GM18526 (cell line): ENCODE data around the gene FSTL3.

Experiments
- POLR2A ChIP-seq: IDR thresholded peaks from 3 replicates; pipeline ENCODE4 v1.6.1; 2011; ENCODE audit not compliant: insufficient read length; ENCODE audit errors: extremely low read depth

FSTL3 gene

GRCh38 chr19:676339-677105 lies at the start of gene FSTL3:
TSS of gene FSTL3 (plus strand) at chr19:676392. CDS start at chr19:676424, 32 bp downstream.
- TF ChIP-seq POLR2A = no peak

GRCh38 chr19:628168-628567 lies 48.0 kb upstream of the FSTL3 start:
- no peak for TF ChIP-seq POLR2A

- no peak for TF ChIP-seq POLR2A
These were observed 46.1 kb upstream of the FSTL3 start for GRCh38 chr19:629961-630714.

- TF ChIP-seq POLR2A = no peak
These were observed 43.6 kb upstream of the FSTL3 start for GRCh38 chr19:632579-633067.

GRCh38 chr19:633068-633785 lies 43.0 kb upstream of the FSTL3 start, which contains the start of gene POLRMT:
TSS of gene POLRMT (minus strand) at chr19:633537. CDS start at chr19:633512, 25 bp downstream.
- peak; percentile 53 for TF ChIP-seq POLR2A

GRCh38 chr19:633786-634639 lies 42.2 kb upstream of the FSTL3 start:
- no peak for TF ChIP-seq POLR2A

- no peak for TF ChIP-seq POLR2A
These were observed 41.1 kb upstream of the FSTL3 start for GRCh38 chr19:634975-635652.

- TF ChIP-seq POLR2A = no peak
These were observed 37.3 kb upstream of the FSTL3 start for GRCh38 chr19:638906-639252.

- TF ChIP-seq POLR2A = no peak
These were observed 36.7 kb upstream of the FSTL3 start, which contains the start of gene FGF22 for GRCh38 chr19:639253-640160. TSS of gene FGF22 (plus strand) at chr19:639879. CDS start at chr19:639926, 47 bp downstream.

GRCh38 chr19:640161-640558 lies 36.0 kb upstream of the FSTL3 start:
- TF ChIP-seq POLR2A = no peak

- TF ChIP-seq POLR2A = no peak
These were observed 35.5 kb upstream of the FSTL3 start for GRCh38 chr19:640606-641189.

GRCh38 chr19:641702-642101 lies 34.5 kb upstream of the FSTL3 start:
- no peak for TF ChIP-seq POLR2A

GRCh38 chr19:642767-643727 lies 33.1 kb upstream of the FSTL3 start:
- no peak for TF ChIP-seq POLR2A
